ENCODE data around the gene FARP2. TPM values are rescaled to one million over a fixed set of nuclear protein-coding genes. Genes with fewer than 3 reads are reported as not detected.

FARP2 gene
- total and polyA plus RNA-seq, 2 donors (not counting 1 experiment from before 2014, with no cell fraction given): 28.2 to 41.0 TPM

GRCh38 chr2:241530571-241530970 is 174.5 kb downstream of the FARP2 start:
- no peak overlapping the region for H2AFZ ChIP-seq (ENCODE audit: low read length)
- H3K4me2 ChIP-seq (ENCODE audit: extremely low read depth, insufficient read depth, low read length): no peak overlapping the region
- no peaks in the 10 kb centered on the region for H3K4me1 ChIP-seq (ENCODE audit: control insufficient read depth, extremely low read depth, insufficient read depth, low read length)
- no peak overlapping the region for H3K4me3 ChIP-seq (replicated peaks in 1 of 4; ENCODE audit: control extremely low read depth in 1 of 4, insufficient read depth in 1 of 4, low read depth in 3 of 4, low read length in 4 of 4)
- H3K79me2 ChIP-seq (ENCODE audit: control insufficient read depth, insufficient read depth, low read length): no peaks in the 10 kb centered on the region
- H3K27me3 ChIP-seq (ENCODE audit: control insufficient read depth, insufficient read depth, low read length): peaks cover 5% of the 10 kb centered on the region
- no peak overlapping the region for H3K9ac ChIP-seq (ENCODE audit: insufficient read depth, low read length)
- TF ChIP-seq CTCF (conservative IDR thresholded peaks at IDR 0.05 in 1 of 2, IDR thresholded peaks at IDR 0.05 in 1 of 2; ENCODE audit: low read depth in 1 of 2, low read length in 2 of 2) (no peak), EZH2 (IDR thresholded peaks at IDR 0.05; ENCODE audit: low read length, missing control alignments) (no peak)
- no peak overlapping the region for H3K27ac ChIP-seq (ENCODE audit: insufficient read depth, low read length)
- no peaks in the 10 kb centered on the region for H3K36me3 ChIP-seq (ENCODE audit: control insufficient read depth, insufficient read depth, low read length)
- H3K9me3 ChIP-seq (ENCODE audit: control insufficient read depth, insufficient read depth, low read depth, low read length): no peaks in the 10 kb centered on the region
- no peak for DNase-seq (ENCODE audit: low read depth in 2 of 2)
- H4K20me1 ChIP-seq (ENCODE audit: control insufficient read depth, extremely low read depth, insufficient read depth, low read length): no peaks in the 10 kb centered on the region

GRCh38 chr2:241531161-241531722 is 175.2 kb downstream of the FARP2 start:
- Histone ChIP-seq H3K9me3 (ENCODE audit: control insufficient read depth, insufficient read depth, low read depth, low read length) (no peaks in the 10 kb centered on the region), H3K27me3 (ENCODE audit: control insufficient read depth, insufficient read depth, low read length) (peaks cover 5% of the 10 kb centered on the region), H3K79me2 (ENCODE audit: control insufficient read depth, insufficient read depth, low read length) (no peaks in the 10 kb centered on the region), H3K9ac (ENCODE audit: insufficient read depth, low read length) (no peak overlapping the region), H3K4me2 (ENCODE audit: extremely low read depth, insufficient read depth, low read length) (no peak overlapping the region), H3K4me3 (replicated peaks in 1 of 4; ENCODE audit: control extremely low read depth in 1 of 4, insufficient read depth in 1 of 4, low read depth in 3 of 4, low read length in 4 of 4) (no peak overlapping the region), H3K4me1 (ENCODE audit: control insufficient read depth, extremely low read depth, insufficient read depth, low read length) (no peaks in the 10 kb centered on the region), H3K27ac (ENCODE audit: insufficient read depth, low read length) (no peak overlapping the region), H2AFZ (ENCODE audit: low read length) (no peak overlapping the region), H4K20me1 (ENCODE audit: control insufficient read depth, extremely low read depth, insufficient read depth, low read length) (no peaks in the 10 kb centered on the region), H3K36me3 (ENCODE audit: control insufficient read depth, insufficient read depth, low read length) (no peaks in the 10 kb centered on the region)
- TF ChIP-seq CTCF (conservative IDR thresholded peaks at IDR 0.05 in 1 of 2, IDR thresholded peaks at IDR 0.05 in 1 of 2; ENCODE audit: low read depth in 1 of 2, low read length in 2 of 2) (no peak), EZH2 (IDR thresholded peaks at IDR 0.05; ENCODE audit: low read length, missing control alignments) (no peak)
- DNase-seq (ENCODE audit: low read depth in 2 of 2): no peak

- H3K4me3 ChIP-seq (replicated peaks in 1 of 4; ENCODE audit: control extremely low read depth in 1 of 4, insufficient read depth in 1 of 4, low read depth in 3 of 4, low read length in 4 of 4): no peak overlapping the region
- TF ChIP-seq CTCF (conservative IDR thresholded peaks at IDR 0.05 in 1 of 2, IDR thresholded peaks at IDR 0.05 in 1 of 2; ENCODE audit: low read depth in 1 of 2, low read length in 2 of 2) (no peak), EZH2 (IDR thresholded peaks at IDR 0.05; ENCODE audit: low read length, missing control alignments) (no peak)
- H2AFZ ChIP-seq (ENCODE audit: low read length): no peak overlapping the region
- H3K79me2 ChIP-seq (ENCODE audit: control insufficient read depth, insufficient read depth, low read length): no peaks in the 10 kb centered on the region
- H3K9ac ChIP-seq (ENCODE audit: insufficient read depth, low read length): no peak overlapping the region
- H3K4me1 ChIP-seq (ENCODE audit: control insufficient read depth, extremely low read depth, insufficient read depth, low read length): no peaks in the 10 kb centered on the region
- no peak overlapping the region for H3K4me2 ChIP-seq (ENCODE audit: extremely low read depth, insufficient read depth, low read length)
- DNase-seq (ENCODE audit: low read depth in 2 of 2): no peak
- H4K20me1 ChIP-seq (ENCODE audit: control insufficient read depth, extremely low read depth, insufficient read depth, low read length): no peaks in the 10 kb centered on the region
- H3K9me3 ChIP-seq (ENCODE audit: control insufficient read depth, insufficient read depth, low read depth, low read length): no peaks in the 10 kb centered on the region
- no peak overlapping the region for H3K27ac ChIP-seq (ENCODE audit: insufficient read depth, low read length)
- H3K36me3 ChIP-seq (ENCODE audit: control insufficient read depth, insufficient read depth, low read length): no peaks in the 10 kb centered on the region
- H3K27me3 ChIP-seq (ENCODE audit: control insufficient read depth, insufficient read depth, low read length): peaks cover 5% of the 10 kb centered on the region
These were observed 176.1 kb downstream of the FARP2 start for GRCh38 chr2:241532168-241532567.
